WTC11 (cell line): Measurements from ENCODE around the gene C1QTNF4. TPM values are rescaled to one million over a fixed set of nuclear protein-coding genes. Genes with fewer than 3 reads are reported as not detected.

ENCODE experiments used
- ATAC-seq: fragments of 200-7000 bp; cut with Tn5 transposase; 2 replicates; pipeline ENCODE4 v1.10.0; 2021; ENCODE audit warnings: mild to moderate bottlenecking, moderate library complexity
- CTCF ChIA-PET: fragments of 300-600 bp; sonication (Branson Sonifier 250); formaldehyde crosslinking; loops from one replicate; lab custom pipeline; 2021; ENCODE audit warnings: antibody characterized with exemption; lab: Charles Lee
- POLR2A ChIA-PET: fragments of 350-600 bp; sonication (Branson Sonifier 250); formaldehyde crosslinking; loops from one replicate; lab custom pipeline; 2021; ENCODE audit warnings: antibody characterized with exemption; lab: Charles Lee
- DNase-seq: peaks from one replicate; pipeline ENCODE4 v3.0.0; 2021; ENCODE audit warnings: low spot score
- H3K27ac Mint-ChIP-seq: 2 replicates; pipeline ENCODE4 v1.8.0; 2021; ENCODE audit warnings: mixed read lengths
- H3K27me3 Mint-ChIP-seq: 2 replicates; pipeline ENCODE4 v1.8.0; 2021; ENCODE audit warnings: low read depth, mild to moderate bottlenecking, moderate library complexity, mixed read lengths
- H3K36me3 Mint-ChIP-seq: 2 replicates; pipeline ENCODE4 v1.8.0; 2021; ENCODE audit warnings: mixed read lengths
- H3K4me1 Mint-ChIP-seq: 2 replicates; pipeline ENCODE4 v1.8.0; 2022; ENCODE audit warnings: mixed read lengths
- H3K4me3 Mint-ChIP-seq: 2 replicates; pipeline ENCODE4 v1.8.0; 2021; ENCODE audit warnings: mild to moderate bottlenecking, moderate library complexity, mixed read lengths
- H3K9me3 Mint-ChIP-seq: 2 replicates; pipeline ENCODE4 v1.8.0; 2021; ENCODE audit warnings: mixed read lengths
- ATF2 ChIP-seq: sonication (generic); formaldehyde crosslinking; IDR thresholded peaks from 2 replicates; pipeline ENCODE4 v1.8.1; 2022; ENCODE audit warnings: low read depth, missing genetic modification reagents, borderline replicate concordance
- CDX4 ChIP-seq: fragments of 250-450 bp; sonication (Bioruptor Pico); IDR thresholded peaks from 2 replicates; pipeline ENCODE4 v1.9.0; 2021; ENCODE audit warnings: moderate library complexity, mild to moderate bottlenecking, inconsistent platforms, borderline replicate concordance
- CTCF ChIP-seq: fragments of 200-600 bp; IDR thresholded peaks from 2 replicates; pipeline ENCODE4 v1.8.0; 2022; ENCODE audit warnings: antibody characterized with exemption
- JAZF1 ChIP-seq: fragments of 250-450 bp; sonication (Bioruptor Pico); IDR thresholded peaks from 2 replicates; pipeline ENCODE4 v1.9.0; 2021; ENCODE audit warnings: moderate library complexity, mild to moderate bottlenecking, inconsistent platforms
- MAX ChIP-seq: sonication (generic); formaldehyde crosslinking; IDR thresholded peaks from 2 replicates; pipeline ENCODE4 v1.8.0; 2022; ENCODE audit warnings: mild to moderate bottlenecking, missing genetic modification reagents
- NR3C1 ChIP-seq: sonication (generic); formaldehyde crosslinking; conservative IDR thresholded peaks from 2 replicates; pipeline ENCODE4 v1.8.1; 2023; ENCODE audit warnings: low read depth, mild to moderate bottlenecking, missing genetic modification reagents
- SMAD3 ChIP-seq: sonication (generic); formaldehyde crosslinking; IDR thresholded peaks from 2 replicates; pipeline ENCODE4 v1.8.0; 2022; ENCODE audit warnings: missing genetic modification reagents, mild to moderate bottlenecking, borderline replicate concordance
- SP1 ChIP-seq: sonication (generic); formaldehyde crosslinking; conservative IDR thresholded peaks from 2 replicates; pipeline ENCODE4 v1.8.1; 2022; ENCODE audit warnings: missing genetic modification reagents
- ZNF138 ChIP-seq: sonication (generic); formaldehyde crosslinking; conservative IDR thresholded peaks from 2 replicates; pipeline ENCODE4 v1.8.1; 2022; ENCODE audit warnings: mild to moderate bottlenecking, moderate library complexity, missing genetic modification reagents
- ZNF232 ChIP-seq: sonication (generic); formaldehyde crosslinking; IDR thresholded peaks from 2 replicates; pipeline ENCODE4 v1.8.0; 2022; ENCODE audit warnings: mild to moderate bottlenecking, missing genetic modification reagents
- ZNF423 ChIP-seq: fragments of 250-450 bp; sonication (Bioruptor Pico); IDR thresholded peaks from 2 replicates; pipeline ENCODE4 v2.1.2; 2022; ENCODE audit warnings: mild to moderate bottlenecking, moderate library complexity
- ZNF532 ChIP-seq: fragments of 250-450 bp; sonication (Bioruptor Pico); IDR thresholded peaks from 2 replicates; pipeline ENCODE4 v1.9.0; 2021; ENCODE audit warnings: mild to moderate bottlenecking, borderline replicate concordance
- ZNF671 ChIP-seq: fragments of 250-450 bp; sonication (Bioruptor Pico); IDR thresholded peaks from 2 replicates; pipeline ENCODE4 v1.8.0; 2021; ENCODE audit warnings: mild to moderate bottlenecking
- ZSCAN18 ChIP-seq: fragments of 250-450 bp; sonication (Bioruptor Pico); IDR thresholded peaks from 2 replicates; pipeline ENCODE4 v2.1.2; 2022; ENCODE audit warnings: mild to moderate bottlenecking, moderate library complexity
- total RNA-seq: library from RNA; stranded (reverse); gene quantifications from 3 replicates; pipeline ENCODE4 v1.2.3, GENCODE V29; 2021

C1QTNF4 gene
- total RNA-seq, 1 experiment from 2014 or later, result 9.5 TPM

GRCh38 chr11:47570651-47571356 lies 23.4 kb downstream of the C1QTNF4 start:
- DNase-seq (no peak), ATAC-seq (no peak)
- Mint-ChIP-seq H3K4me3 (no peak overlapping the region), H3K36me3 (peaks cover 59% of the 10 kb centered on the region), H3K9me3 (no peaks in the 10 kb centered on the region), H3K4me1 (peaks cover 6% of the 10 kb centered on the region), H3K27ac (no peak overlapping the region), H3K27me3 (no peaks in the 10 kb centered on the region)
- ChIA-PET CTCF (interaction anchor here (1.1 kb wide), 1 partner anchor 17 kb away, joined by 3 read pairs; no protein-coding TSS in a partner anchor), POLR2A (no interaction called here)
- TF ChIP-seq CDX4 (CRISPR knock-in tag) (no peak), ATF2 (CRISPR knock-in tag) (no peak), MAX (no peak), JAZF1 (CRISPR knock-in tag) (no peak), ZNF423 (CRISPR knock-in tag) (no peak), ZSCAN18 (CRISPR knock-in tag) (no peak), ZNF232 (CRISPR knock-in tag) (no peak), ZNF532 (CRISPR knock-in tag) (no peak), ZNF671 (CRISPR knock-in tag) (no peak), SMAD3 (CRISPR knock-in tag) (no peak), SP1 (CRISPR knock-in tag) (no peak), ZNF138 (no peak), NR3C1 (CRISPR knock-in tag) (no peak)

GRCh38 chr11:47569646-47570045 lies 24.6 kb downstream of the C1QTNF4 start:
- DNase-seq, result no peak
- POLR2A ChIA-PET, result no interaction called here
- Mint-ChIP-seq H3K27me3 (no peaks in the 10 kb centered on the region), H3K9me3 (no peaks in the 10 kb centered on the region), H3K4me1 (peaks cover 10% of the 10 kb centered on the region), H3K4me3 (no peak overlapping the region), H3K36me3 (peaks cover 51% of the 10 kb centered on the region), H3K27ac (no peak overlapping the region)
- CTCF ChIA-PET, result no interaction called here
- no peak for ATAC-seq
- TF ChIP-seq ATF2 (CRISPR knock-in tag) (no peak), MAX (no peak), CTCF (no peak), ZNF138 (no peak)
